ENCODE measurements around the gene ACP5. TPM values are rescaled to one million over a fixed set of nuclear protein-coding genes. Genes with fewer than 3 reads are reported as not detected.

ACP5 gene
- total RNA-seq, 1 experiment from 2014 or later = 2.3 TPM

DNA sequence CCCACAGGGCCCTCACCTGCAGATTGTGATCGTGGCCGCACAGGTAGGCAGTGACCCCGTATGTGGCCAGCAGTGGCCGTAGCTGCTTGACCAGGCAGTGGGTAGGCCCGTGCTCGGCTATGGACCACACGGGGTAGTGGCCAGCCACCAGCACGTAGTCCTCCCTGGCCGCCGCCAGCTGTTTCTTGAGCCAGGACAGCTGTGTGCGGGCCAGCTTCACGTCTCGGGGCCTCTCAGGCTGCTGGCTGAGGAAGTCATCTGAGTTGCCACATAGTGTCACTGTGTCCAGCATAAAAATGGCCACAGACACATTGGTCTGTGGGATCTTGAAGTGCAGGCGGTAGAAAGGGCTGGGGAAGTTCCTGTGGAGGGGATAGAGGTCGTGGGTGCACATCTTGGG is 1.2 kb downstream of the ACP5 start:
- Mint-ChIP-seq H3K9me3 (no peaks in the 10 kb centered on the region), H3K27ac (no peak overlapping the region; a peak in 1 of 7 replicates), H3K36me3 (ENCODE audit: insufficient read depth in 1 of 3, low read depth in 3 of 3) (no peaks in the 10 kb centered on the region), H3K4me1 (peaks cover 0 to 4% of the 10 kb centered on the region in 2 experiments; a peak in 3 of 4 replicates), H3K27me3 (ENCODE audit: low read depth) (peaks cover 6% of the 10 kb centered on the region), H3K4me3 (no peak overlapping the region; a peak in 1 of 5 replicates)
- Histone ChIP-seq H2BK5ac (ENCODE audit: insufficient read length, low read length) (no peak overlapping the region), H2AFZ (ENCODE audit: low read length) (no peak overlapping the region), H3K23ac (ENCODE audit: insufficient read length, low read depth, low read length) (no peak overlapping the region), H2BK12ac (ENCODE audit: insufficient read length, low read depth, low read length) (no peak overlapping the region), H3K14ac (ENCODE audit: insufficient read depth, low read length) (no peak overlapping the region), H4K91ac (ENCODE audit: insufficient read length, low read depth, low read length) (no peak overlapping the region), H3T11ph (ENCODE audit: low read length) (no peak overlapping the region), H3K4ac (ENCODE audit: low read depth, low read length) (no peak overlapping the region), H3K27ac (ENCODE audit: insufficient read length, low read depth, low read length) (no peak overlapping the region), H2BK20ac (ENCODE audit: low read depth, low read length, poor library complexity, severe bottlenecking) (no peak overlapping the region), H4K20me1 (ENCODE audit: control insufficient read depth, insufficient read depth, insufficient read length) (no peaks in the 10 kb centered on the region), H2BK120ac (ENCODE audit: low read depth, low read length, poor library complexity, severe bottlenecking) (no peak overlapping the region), H3K9ac (ENCODE audit: extremely low read depth, insufficient read length, low read length) (no peak overlapping the region), H3K56ac (ENCODE audit: insufficient read length, low read depth, low read length) (no peak overlapping the region), H2AK5ac (ENCODE audit: insufficient read length, low read length) (no peak overlapping the region), H3K27me3 (ENCODE audit: insufficient read depth, low read length) (no peaks in the 10 kb centered on the region), H3K79me1 (ENCODE audit: insufficient read depth, low read depth, low read length, poor library complexity, severe bottlenecking) (no peaks in the 10 kb centered on the region), H3K9me3 (ENCODE audit: control insufficient read depth, low read depth, low read length) (no peaks in the 10 kb centered on the region), H3K4me1 (ENCODE audit: insufficient read depth, low read length) (no peaks in the 10 kb centered on the region), H3K4me2 (ENCODE audit: insufficient read depth, insufficient read length, low read length) (no peak overlapping the region), H2BK15ac (ENCODE audit: low read depth, low read length) (no peak overlapping the region), H3K23me2 (ENCODE audit: insufficient read length, low read depth, low read length, poor library complexity, severe bottlenecking) (peaks cover 4% of the 10 kb centered on the region), H4K5ac (ENCODE audit: insufficient read length, low read depth, low read length) (no peak overlapping the region), H3K18ac (ENCODE audit: insufficient read length, low read depth, low read length) (no peak overlapping the region), H3K79me2 (ENCODE audit: insufficient read depth, low read length) (no peaks in the 10 kb centered on the region), H4K8ac (replicated peaks; ENCODE audit: insufficient read length, low read depth, low read length) (no peak overlapping the region)
- DNase-seq = no peak
- TF ChIP-seq, protein P1, sequence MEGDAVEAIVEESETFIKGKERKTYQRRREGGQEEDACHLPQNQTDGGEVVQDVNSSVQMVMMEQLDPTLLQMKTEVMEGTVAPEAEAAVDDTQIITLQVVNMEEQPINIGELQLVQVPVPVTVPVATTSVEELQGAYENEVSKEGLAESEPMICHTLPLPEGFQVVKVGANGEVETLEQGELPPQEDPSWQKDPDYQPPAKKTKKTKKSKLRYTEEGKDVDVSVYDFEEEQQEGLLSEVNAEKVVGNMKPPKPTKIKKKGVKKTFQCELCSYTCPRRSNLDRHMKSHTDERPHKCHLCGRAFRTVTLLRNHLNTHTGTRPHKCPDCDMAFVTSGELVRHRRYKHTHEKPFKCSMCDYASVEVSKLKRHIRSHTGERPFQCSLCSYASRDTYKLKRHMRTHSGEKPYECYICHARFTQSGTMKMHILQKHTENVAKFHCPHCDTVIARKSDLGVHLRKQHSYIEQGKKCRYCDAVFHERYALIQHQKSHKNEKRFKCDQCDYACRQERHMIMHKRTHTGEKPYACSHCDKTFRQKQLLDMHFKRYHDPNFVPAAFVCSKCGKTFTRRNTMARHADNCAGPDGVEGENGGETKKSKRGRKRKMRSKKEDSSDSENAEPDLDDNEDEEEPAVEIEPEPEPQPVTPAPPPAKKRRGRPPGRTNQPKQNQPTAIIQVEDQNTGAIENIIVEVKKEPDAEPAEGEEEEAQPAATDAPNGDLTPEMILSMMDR (conservative IDR thresholded peaks at IDR 0.05) = no peak
- WGBS (ENCODE audit: extremely low coverage, insufficient read length, low lambda C conversion rate) = no CpG with 5 or more reads among the region's 15 CpGs
